Chondrocyte (in vitro differentiated cells): ENCODE results near the gene SLC6A15. TPM values are rescaled to one million over a fixed set of nuclear protein-coding genes. Genes with fewer than 3 reads are reported as not detected.

ENCODE experiments used
- DNase-seq: peaks from one replicate; pipeline ENCODE4 v3.0.0; 2021; ENCODE audit warnings: mixed read lengths, low spot score
- H3K27ac Mint-ChIP-seq: one replicate; pipeline ENCODE4 v1.8.0; 2021; ENCODE audit warnings: mild to moderate bottlenecking, moderate library complexity, mixed read lengths; ENCODE audit not compliant: unreplicated experiment
- H3K27me3 Mint-ChIP-seq: 2 replicates; pipeline ENCODE4 v1.8.0; 2021; ENCODE audit warnings: low read depth, mixed read lengths
- H3K36me3 Mint-ChIP-seq: 2 replicates; pipeline ENCODE4 v1.8.0; 2021; ENCODE audit warnings: low read depth, mixed read lengths
- H3K4me1 Mint-ChIP-seq: 2 replicates; pipeline ENCODE4 v1.8.0; 2021; ENCODE audit warnings: low read depth, mild to moderate bottlenecking, mixed read lengths
- H3K4me3 Mint-ChIP-seq: one replicate; pipeline ENCODE4 v1.8.0; 2021; ENCODE audit warnings: mild to moderate bottlenecking, moderate library complexity, mixed read lengths; ENCODE audit not compliant: unreplicated experiment
- H3K9me3 Mint-ChIP-seq: 2 replicates; pipeline ENCODE4 v1.8.0; 2021; ENCODE audit warnings: low read depth, mixed read lengths
- CTCF ChIP-seq: fragments of 200-600 bp; sonication (generic); IDR thresholded peaks from 2 replicates; pipeline ENCODE4 v1.5.0; 2021; ENCODE audit warnings: antibody characterized with exemption, mild to moderate bottlenecking, moderate library complexity
- total RNA-seq: library from RNA; stranded (reverse); gene quantifications from 3 replicates; pipeline ENCODE4 v1.2.1, GENCODE V29; 2021

Gene SLC6A15
- total RNA-seq, 1 donor from 2014 or later: not detected

- H3K27me3 Mint-ChIP-seq: peaks cover 36% of the 10 kb centered on the region
- H3K4me1 Mint-ChIP-seq: no peaks in the 10 kb centered on the region
- H3K4me3 Mint-ChIP-seq: no peak overlapping the region
- H3K36me3 Mint-ChIP-seq: no peaks in the 10 kb centered on the region
- TF ChIP-seq CTCF: no peak
- H3K27ac Mint-ChIP-seq: no peak overlapping the region
- no peaks in the 10 kb centered on the region for H3K9me3 Mint-ChIP-seq
- DNase-seq: no peak
Observed at GRCh38 chr12:84922693-84923092, 10.1 kb upstream of the SLC6A15 start.

DNA sequence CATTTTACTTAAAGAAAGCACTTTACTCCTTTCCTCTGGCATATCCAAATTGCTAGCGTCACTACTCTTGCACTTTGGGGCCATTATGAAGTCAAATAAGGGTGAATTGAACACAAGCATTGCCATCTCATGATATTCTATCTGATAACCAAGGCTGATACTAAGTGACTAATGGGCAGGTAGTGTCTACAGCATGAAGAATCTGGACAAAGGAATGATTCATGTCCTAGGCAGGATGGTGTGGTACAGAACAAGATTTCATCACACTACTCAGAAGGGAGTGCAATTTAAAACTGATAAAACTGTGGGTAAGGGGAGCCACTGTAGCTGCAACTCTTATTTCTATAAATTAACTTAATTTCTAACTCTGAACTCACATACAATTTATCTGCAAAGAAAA lies 7.7 kb upstream of the SLC6A15 start:
- Mint-ChIP-seq H3K27me3 (peaks cover 28% of the 10 kb centered on the region), H3K27ac (no peak overlapping the region), H3K4me1 (no peaks in the 10 kb centered on the region), H3K9me3 (no peaks in the 10 kb centered on the region), H3K36me3 (no peaks in the 10 kb centered on the region), H3K4me3 (no peak overlapping the region)
- no peak for DNase-seq
- no peak for TF ChIP-seq CTCF

DNA sequence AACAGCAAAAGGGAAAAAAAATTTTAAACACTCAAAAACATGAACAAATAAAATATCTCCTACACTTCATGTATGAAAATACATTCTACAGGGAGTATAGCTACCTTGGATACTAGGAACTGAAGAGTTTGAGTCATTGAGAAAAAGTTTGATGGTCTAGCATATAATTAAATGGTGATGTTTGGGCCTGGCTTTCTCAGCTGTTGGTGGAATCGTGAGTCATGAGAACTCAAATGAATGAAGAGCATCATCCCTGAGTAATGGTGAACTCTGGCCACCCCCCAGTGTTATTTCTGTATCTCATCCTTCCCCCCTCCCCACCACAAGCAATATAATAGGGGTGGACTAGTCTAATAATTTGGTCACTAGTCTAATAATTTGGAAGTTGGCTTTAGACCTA lies 6.7 kb upstream of the SLC6A15 start:
- DNase-seq: no peak
- Mint-ChIP-seq H3K27ac (no peak overlapping the region), H3K4me1 (no peaks in the 10 kb centered on the region), H3K27me3 (peaks cover 27% of the 10 kb centered on the region), H3K4me3 (no peak overlapping the region), H3K36me3 (no peaks in the 10 kb centered on the region), H3K9me3 (no peaks in the 10 kb centered on the region)
- no peak for TF ChIP-seq CTCF

- Mint-ChIP-seq H3K27ac (no peak overlapping the region), H3K9me3 (no peaks in the 10 kb centered on the region), H3K4me1 (peaks cover 26% of the 10 kb centered on the region), H3K36me3 (no peaks in the 10 kb centered on the region), H3K4me3 (peak overlapping the region; percentile 64), H3K27me3 (peaks cover 60% of the 10 kb centered on the region)
- DNase-seq: no peak
- TF ChIP-seq CTCF: no peak
Observed at GRCh38 chr12:84913129-84913515, 523 bp upstream of the SLC6A15 start.

DNA sequence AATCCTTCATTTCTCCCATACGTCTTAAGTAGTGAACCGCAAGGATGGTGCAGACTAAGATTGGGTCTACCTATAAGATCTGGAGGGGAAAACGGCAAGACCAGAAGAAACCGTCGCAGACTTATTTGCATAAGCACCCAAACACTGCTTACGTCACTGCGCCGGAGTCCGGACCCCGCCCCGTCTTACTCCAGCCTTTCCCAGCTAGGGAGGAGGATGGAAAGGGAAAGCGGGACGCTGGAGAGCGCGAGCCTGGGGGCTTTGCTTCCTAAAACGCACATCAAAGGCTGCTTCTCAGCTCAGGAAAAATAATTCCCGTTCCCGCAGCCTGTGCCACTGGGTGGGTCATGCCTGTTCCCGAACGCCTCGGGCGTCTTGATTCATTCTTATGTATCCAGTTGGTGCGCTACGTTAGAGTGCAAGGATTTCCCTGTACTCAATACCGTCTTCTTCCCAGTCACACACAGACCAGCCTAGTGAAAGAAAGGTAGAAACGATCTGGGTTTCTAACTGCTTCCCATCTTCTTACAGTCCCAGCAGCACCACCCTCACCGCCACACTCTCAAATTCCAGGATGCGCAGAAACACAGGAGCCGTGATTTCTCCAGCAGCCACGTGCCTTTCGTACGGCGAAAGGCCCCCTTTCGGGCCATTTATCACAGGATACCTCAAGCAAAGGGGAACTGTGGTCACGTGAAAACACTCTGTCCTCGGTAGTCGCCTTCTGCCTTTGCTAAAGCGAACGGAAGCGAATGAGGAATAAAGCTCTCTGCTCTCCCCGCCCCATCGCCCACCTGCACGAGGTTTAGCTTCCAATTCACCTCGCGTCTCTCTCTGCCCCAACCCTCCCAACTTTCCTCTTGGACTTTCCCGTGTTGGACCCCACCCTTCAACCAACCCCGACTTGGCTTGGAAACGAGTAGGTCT lies 1.1 kb downstream of the SLC6A15 start:
- no peaks in the 10 kb centered on the region for H3K36me3 Mint-ChIP-seq
- H3K27me3 Mint-ChIP-seq: peaks cover 60% of the 10 kb centered on the region
- H3K4me1 Mint-ChIP-seq: peaks cover 26% of the 10 kb centered on the region
- no peaks in the 10 kb centered on the region for H3K9me3 Mint-ChIP-seq
- no peak overlapping the region for H3K27ac Mint-ChIP-seq
- H3K4me3 Mint-ChIP-seq: peak overlapping the region; percentile 61
- no peak for TF ChIP-seq CTCF
- DNase-seq: no peak
